GM19239 (cell line): ENCODE measurements around the gene CNTF.
"Not testable (repeated sequence)": the region's sequence is repeated elsewhere in the genome, so short reads cannot be mapped to it uniquely, and the experiment has no call there.

ENCODE experiments used
- DNase-seq: peaks from one replicate; pipeline ENCODE4 v3.0.0; 2011; ENCODE audit warnings: low spot score; ENCODE audit not compliant: insufficient read length
- FAIRE-seq: peaks from 2 replicates; lab custom pipeline; 2011; peaks lifted over from hg19 to GRCh38; lab: Jason Lieb, UNC

CNTF gene, protein sequence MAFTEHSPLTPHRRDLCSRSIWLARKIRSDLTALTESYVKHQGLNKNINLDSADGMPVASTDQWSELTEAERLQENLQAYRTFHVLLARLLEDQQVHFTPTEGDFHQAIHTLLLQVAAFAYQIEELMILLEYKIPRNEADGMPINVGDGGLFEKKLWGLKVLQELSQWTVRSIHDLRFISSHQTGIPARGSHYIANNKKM

DNA sequence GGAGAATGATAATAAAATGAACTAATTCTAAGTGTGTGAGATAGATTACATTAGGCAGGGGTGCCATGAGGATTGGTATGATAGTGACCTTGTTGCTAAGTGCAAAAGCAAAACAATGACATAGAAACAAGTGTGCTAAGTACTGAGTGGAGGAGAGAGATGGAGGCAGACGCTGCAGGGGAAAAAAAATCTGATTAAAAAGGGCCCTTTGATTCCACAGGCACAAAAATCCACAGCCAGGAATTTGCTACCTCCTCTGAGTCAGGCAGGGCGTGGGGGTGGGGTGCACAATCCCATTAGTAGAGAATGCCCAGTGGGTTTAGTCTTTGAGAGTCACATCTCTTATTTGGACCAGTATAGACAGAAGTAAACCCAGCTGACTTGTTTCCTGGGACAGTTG, at the start of gene CNTF:
CNTF (plus strand) TSS at position 322 of the 400 bp plus-strand sequence. CDS start 88 bp downstream, outside the sequence.
- FAIRE-seq (no peak), DNase-seq (no peak)

DNA sequence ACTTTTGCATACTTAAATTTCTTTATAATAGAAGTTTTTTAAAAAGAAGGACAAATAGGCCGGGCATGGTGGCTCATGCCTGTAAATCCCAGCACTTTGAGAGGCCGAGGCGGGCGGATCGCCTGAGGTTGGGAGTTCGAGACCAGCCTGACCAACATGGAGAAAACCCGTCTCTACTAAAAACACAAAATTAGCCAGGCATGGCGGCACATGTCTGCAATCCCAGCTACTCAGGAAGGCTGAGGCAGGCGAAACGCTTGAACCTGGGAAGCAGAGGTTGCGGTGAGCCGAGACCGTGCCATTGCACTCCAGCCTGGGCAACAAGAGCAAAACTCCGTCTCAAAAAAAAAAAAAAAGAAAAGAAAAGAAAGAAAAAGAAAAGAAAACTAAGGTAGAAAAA, 49.6 kb upstream of the CNTF start:
- DNase-seq, FAIRE-seq: not testable (repeated sequence)

DNA sequence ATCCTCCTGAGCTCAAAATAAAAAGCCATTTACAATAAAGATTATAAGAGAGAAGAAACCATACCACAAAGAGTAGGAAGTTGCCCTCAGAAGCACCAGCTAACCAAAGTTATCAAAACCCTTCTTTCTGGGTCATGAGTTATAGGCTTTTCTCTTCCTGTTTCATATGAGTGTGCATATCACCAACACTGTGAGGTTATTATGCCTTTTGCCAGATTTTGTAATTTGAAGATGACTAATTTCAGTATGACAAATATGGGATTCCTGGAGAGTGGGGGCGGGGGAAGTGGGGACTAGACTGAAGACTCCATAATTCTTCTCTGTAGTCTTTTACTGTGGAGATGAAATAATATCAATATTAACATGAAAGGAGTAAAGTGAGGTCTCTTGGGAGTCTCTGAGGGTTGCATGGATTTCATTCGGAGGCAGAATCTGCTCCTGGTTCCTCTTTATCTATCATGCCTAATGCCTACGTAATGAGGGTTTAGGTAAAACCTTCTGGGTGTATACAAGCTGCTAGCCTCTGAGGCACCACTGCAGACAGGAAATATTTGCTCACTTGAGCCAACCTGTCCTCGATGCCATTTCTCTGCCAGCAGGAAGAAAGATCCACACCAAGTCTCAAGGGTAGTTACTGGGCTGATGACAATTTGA, 48.9 kb upstream of the CNTF start:
- DNase-seq = no peak
- peak; percentile 95 for FAIRE-seq

DNA sequence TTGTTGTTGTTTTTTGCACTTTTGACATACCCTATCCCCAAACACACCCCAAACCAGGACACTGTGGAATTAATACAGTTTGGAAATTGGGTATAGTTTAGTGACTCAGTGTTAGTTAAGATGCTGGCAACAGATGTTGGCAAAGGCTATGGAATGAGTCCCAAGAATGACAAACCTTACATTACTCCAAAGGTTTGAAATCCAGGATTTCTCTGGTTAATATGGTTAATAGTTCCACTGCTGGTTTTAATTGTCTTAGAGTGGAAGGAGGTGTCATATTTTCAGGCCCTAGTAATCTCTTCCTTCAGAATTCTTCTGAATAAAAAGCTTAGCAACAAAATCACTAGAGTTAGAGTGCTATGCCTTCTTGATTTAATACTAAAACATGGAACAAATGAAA, 47.6 kb upstream of the CNTF start:
- DNase-seq (no peak), FAIRE-seq (peak; percentile 85)

DNA sequence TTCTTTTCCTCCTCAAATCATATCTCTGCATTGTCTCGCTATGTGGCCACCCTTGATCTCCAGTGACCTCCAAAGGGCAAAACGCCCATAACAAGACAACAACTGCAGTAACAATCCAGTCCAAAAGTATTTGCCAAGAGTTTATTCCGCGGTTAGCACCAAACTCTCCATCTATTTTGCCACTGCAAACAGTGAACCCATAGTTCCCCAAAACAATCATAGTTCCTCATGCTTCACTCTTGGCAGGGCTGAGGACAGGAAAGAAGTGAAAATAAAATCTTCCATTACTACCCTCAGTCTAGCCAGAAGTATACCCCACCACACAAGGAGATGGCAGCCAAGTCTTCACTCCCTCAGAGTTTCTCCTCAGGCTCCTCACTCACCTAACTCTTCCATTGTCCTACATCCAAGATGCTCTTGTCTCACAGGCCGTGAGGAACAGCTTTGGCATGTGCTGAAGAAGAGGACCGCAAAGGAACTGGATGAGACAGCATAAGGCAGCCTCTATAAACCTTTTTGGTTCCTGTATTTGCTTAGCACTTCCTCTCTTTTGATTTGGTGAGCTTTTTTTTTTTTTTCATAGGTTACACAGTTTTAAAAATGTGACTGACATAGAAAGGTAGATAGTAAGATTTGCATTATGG, 47.0 kb upstream of the CNTF start, which contains the start of gene LPXN:
LPXN (minus strand) TSS at position 480 of the 644 bp plus-strand sequence; CDS start at position 396, 84 bp downstream.
- peak; percentile 82 for FAIRE-seq
- no peak for DNase-seq

DNA sequence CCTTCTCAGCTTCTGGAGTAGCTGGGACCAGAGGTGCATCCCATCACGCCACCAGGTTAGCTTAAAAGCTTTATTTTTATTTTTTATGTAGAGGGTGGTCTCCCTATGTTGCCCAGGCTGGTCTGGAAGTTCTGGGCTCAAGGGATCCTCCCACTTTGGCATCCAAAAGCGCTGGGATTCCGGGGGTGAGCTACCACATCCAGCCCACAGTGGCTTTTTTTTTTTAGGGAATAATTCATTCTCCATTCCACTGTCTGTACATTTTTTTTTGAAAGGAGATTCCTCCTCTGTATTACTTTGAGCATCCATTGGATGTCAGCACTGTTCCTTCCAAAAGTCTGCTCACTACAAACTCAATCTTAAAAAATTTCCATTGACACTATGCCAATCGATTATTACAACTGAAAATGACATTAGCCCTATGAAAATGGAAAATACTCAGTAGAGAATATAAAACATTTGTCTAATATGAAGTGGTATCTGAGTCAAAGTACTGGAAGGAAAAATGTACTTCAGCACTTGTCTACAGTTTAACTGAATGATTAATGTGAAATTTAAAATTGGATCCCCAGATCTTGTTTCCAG, 45.5 kb upstream of the CNTF start:
- FAIRE-seq (peak; percentile 44), DNase-seq (no peak)

DNA sequence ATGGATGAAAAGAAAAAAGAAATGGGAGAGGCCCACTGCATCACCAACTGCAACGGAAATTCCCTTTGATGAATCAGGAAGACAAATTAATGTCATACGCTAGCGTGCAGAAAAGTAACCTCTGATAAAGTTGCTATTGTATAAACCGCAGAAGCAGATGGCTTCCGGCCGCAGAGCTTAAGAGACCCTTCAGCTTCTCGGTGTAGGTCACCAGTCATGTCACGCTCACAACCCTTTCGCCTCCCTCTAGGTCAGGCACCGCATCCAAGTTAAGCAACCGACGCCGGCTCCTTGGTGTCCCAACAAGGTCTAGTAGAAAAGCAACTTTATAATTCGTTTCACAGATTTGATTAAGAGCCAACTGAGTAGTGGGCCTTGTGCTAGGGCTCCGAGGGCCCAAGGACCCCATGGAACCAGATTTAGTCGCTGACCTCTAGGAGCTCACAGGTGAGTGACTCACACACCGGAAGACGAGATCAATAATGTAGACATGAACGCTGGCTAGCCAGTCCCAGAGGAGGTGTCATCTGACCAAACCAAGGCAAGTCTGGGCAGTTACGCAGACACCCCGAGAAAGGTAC, 44.8 kb upstream of the CNTF start:
- DNase-seq (no peak), FAIRE-seq (no peak)

DNA sequence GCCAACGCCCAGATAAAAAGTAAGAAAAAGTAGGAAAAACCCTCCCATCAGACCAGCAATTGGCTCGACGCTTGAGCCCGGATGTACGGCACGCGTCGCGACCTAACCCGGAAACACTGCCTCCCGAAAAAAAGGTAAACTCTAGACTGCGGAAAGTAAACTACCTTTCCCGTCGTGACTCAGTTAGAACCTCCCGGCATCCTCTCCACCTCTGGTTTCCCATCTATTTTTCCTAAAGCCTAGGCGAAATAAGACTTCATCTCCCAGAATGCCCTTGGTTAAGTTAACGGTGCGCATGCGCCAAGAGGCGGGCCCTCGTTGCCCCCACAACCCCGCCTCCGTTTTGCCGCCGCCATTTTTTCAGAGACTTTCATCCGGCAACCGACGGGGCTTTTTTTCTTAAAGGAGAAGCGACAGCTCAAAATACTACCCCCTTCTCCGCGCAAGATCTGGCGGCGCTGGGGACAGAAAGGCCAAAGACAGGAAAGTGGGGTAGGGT, 44.3 kb upstream of the CNTF start:
- FAIRE-seq (peak; percentile 98), DNase-seq (no peak)

DNA sequence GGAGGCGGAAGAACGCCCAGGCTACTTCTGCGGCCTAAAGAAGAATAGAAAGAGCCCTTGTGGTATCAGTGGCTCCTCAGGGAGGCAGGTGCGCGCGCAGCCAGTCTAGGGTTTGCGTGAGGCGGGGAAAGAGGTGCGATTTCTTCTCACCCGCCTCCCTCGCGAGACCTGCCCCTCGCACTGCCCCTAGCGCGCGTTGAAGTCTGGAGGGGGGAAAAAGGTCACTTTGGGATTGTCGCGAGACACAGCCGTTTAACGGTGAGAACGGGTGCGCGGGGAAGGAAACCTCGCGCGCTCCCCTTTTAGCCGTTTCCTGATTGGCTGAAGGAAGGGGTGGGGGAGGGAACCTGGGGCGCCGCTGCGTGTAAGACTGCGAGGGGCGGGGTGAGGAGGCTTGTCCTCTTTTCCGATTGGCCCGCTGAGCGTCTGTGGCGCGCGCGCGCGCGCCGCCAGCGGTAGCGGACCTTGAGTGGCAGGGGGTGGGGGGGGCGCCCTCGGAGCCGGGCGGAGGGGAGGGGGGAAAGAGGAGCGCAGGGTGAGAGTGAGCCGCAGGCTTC, 43.8 kb upstream of the CNTF start, which contains the start of gene ZFP91:
ZFP91 (plus strand) TSS at position 429 of the 557 bp plus-strand sequence. CDS start 219 bp downstream, outside the sequence.
- DNase-seq (peak; percentile 58), FAIRE-seq (no peak)

DNA sequence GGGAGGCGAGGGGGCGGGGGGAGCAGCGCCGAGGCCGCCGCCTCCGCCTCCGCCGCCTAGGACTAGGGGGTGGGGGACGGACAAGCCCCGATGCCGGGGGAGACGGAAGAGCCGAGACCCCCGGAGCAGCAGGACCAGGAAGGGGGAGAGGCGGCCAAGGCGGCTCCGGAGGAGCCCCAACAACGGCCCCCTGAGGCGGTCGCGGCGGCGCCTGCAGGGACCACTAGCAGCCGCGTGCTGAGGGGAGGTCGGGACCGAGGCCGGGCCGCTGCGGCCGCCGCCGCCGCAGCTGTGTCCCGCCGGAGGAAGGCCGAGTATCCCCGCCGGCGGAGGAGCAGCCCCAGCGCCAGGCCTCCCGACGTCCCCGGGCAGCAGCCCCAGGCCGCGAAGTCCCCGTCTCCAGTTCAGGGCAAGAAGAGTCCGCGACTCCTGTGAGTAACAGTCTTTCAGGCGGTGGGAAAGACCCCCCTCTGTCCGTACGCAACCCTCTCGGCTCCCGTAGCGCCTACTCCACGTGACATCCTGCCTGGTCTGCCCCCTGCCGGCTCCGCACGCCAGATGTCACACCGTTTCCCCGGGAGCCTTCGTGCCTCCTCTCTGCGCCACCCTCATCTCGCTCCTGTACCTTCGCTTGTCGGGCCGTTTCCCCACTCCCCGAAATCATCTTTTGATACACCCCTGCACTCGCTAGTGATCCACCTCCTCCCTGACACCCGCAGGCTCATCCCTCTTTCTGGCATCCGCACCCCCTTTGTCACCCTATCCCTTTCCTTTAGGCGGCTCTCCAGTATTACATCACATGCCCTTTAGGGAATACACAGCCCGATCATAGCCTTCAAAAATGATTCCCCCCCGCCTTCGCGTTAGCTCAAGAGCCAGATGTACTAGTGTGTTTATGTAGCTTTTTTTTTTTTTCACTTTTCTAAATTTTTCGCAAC, 43.0 kb upstream of the CNTF start:
- DNase-seq (no peak), FAIRE-seq (peak; percentile 99)

DNA sequence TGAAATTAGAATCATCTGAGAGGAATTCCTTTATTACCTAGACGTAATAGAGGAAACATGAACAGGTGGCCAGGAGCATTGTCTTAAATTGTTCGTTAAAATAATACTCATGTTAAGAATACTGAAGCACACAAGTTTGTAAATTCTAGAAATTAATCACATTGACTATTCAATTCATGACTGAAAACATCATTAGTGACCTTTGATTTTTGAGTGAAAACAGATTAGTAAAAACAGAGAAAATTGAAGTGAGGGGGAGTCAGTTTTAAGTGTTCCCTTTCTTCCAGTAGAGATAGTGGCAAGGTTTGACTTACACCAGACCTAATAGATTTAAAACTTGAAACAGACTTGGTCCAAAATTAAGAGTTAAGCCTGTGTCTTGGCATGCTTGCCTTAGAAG, 42.2 kb upstream of the CNTF start:
- no peak for FAIRE-seq
- no peak for DNase-seq

DNA sequence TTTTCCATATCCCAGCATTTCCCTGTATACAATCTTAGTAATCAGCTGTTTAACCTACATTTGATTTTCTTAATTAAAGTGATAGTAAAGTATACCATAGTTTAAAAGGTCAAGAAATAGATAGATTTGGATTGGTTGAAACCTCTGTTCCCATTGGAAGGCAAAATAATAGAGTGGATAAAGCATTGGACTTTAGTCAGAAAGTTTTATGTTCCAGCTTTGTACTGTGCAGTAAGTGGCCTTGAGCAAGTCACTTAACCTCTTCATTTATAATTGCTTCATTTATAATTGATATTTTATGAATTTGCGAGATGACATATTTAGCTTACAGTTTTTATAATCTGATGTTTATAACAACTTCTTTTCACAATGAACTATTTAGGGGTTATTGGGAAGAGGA, 40.0 kb upstream of the CNTF start:
- FAIRE-seq = no peak

DNA sequence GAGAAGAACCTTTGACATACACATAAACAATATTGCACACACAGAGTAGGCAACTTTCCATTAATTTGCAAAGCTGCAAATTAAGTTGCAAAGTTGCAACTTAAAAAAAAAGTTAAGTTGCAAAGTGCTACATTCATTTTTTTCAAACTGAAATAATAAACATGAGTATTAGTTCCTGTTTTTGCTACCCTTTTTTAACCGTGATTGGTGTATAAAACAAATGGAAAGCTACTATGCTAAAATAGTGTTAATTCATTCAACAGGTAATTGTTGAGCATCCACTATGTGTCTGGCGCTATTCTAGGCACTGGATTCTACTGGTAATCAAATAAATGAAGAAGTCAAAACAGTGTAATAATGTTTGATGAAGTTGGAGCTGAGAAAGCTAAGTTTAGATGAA, 35.5 kb upstream of the CNTF start:
- no peak for FAIRE-seq
- DNase-seq = no peak

More for the DNA sequence above, 40.0 kb upstream of the CNTF start:
- DNase-seq = no peak

DNA sequence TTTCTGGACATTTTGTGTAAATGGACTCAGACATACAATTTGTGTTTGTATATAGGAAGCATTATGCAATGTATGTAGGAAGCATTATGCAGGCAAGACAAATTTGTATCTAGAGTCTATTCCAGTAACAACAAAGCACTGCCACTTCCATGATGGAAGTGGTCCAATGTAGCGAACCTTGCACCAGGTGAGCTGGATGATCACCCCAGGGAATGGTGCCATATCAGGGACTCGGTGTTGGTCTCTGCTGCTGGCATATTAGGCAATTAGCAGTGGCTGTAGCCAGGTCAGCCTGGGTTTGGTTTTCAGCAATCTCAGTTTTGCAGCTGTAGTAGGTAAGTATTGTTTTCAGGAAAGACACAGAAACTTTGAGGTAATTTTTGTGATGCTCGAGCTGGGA, 30.8 kb upstream of the CNTF start:
- FAIRE-seq (no peak), DNase-seq (no peak)

DNA sequence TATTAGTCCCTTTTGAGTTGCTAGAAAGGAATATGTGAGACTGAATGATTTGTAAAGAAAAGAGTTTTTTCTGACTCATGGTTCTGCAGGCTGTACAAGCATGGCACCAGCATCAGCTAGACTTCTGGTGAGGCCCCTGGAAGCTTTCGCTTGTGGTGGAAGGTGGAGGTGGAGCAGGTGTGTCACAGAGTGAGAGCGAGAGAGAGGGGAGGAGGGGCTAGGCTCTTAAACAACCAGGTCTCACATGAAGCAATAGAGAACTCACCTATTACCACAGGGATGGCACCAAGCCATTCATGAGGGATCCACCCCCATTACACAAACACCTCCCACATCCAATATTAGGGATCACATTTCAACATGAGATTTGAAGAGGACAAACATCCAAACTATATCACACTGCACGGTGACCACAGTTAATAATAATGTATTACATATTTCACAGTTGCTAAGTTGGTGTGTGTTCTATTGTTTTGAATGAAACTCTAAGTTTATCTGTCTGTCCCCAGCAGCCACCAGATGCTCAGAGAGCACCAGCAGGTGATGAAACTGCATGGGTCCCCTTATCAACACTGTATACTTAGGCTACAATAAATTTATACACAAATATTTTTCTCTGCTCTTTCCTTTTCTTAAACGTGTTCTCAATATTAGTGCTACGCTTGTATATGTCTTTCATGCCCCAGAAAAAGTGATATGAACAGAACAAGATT, 29.5 kb upstream of the CNTF start:
- DNase-seq (no peak), FAIRE-seq (no peak)

DNA sequence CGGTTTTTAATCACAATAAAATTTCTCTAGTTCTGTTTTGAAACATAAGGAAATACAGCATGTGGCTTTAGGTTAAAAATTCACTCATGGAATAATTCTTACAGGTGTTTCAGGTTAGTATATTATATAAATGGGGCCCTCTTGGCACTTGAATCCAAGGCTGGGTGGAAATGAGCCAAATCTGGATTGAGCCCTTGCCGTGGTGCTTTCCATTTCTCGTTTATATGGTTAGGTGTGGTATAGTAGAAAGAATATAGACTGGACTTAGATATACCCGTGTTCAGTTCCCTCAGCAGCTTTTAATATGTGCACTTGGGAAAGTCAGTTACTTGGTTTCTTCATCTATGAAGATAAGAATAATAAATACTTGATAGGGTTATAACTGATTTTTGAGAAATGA, 27.6 kb upstream of the CNTF start:
- DNase-seq (no peak), FAIRE-seq (no peak)

DNA sequence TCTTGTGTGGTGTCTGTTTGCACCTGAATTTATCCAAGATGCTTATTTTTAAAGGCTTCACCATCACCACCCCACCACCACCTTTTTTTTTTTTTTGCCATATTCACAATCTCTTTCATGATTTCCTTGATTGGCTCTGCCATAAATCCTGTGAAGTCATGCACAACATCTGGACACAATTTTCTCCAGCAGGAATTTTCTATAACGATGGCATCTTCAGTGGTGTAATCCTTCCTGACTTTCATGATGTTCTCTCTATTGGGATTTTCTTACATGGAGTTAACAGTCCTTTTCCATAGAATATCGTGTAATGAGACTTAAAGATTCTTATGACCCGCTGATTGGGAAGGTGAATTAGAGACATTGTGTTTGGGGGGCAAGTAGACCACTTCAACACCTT, 25.8 kb upstream of the CNTF start:
- no peak for DNase-seq
- no peak for FAIRE-seq

DNA sequence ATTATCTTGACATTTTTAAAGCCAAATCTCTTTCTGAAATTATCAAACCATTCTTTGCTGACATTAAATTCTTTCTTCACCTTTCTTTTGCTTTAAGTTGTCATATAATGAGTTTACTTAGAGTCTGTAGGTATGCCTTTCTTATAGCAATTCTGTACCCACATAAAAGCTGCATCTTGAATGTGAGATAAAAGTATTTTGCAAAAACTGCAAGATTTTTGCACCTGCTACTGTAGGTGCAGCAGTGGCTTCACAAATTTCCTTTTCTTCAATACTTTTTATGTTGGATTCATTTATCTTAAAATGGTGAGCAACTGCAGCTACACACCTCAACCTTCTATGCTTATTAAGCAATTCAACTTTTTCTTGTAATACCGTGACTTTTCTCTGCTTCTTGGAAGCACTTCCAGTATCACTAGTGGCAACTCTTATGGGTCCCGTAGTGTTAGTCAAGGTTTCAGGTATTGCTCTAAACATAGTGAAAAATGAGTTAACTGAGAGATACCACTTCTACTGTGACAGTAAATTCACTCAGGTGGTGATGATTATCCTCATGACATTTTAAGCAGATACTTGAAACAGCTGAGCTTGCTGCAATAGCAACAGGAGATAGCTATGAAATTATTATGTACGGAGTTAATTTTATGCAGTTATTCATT, 24.9 kb upstream of the CNTF start:
- DNase-seq (no peak), FAIRE-seq (no peak)
